Body of pancreas (tissue), 4 donors: Measurements from ENCODE around the gene E2F2. TPM values are rescaled to one million over a fixed set of nuclear protein-coding genes. Genes with fewer than 3 reads are reported as not detected.

Experiments
- ATAC-seq: fragments of 150-250 bp; one replicate; pipeline ENCODE4 v1.9.1; 2016
- DNase-seq, 4 donors: peaks; one replicate each; pipeline ENCODE4 v3.0.0-alpha.2; 2019
- H3K27ac ChIP-seq, 4 donors: fragments of 200-600 bp; sonication (generic); 1 replicate in 3 of 4; 2 replicates in 1 of 4; pipeline versions ENCODE4 v1.5.1 to v1.6.1; 2016 to 2019; ENCODE audit warnings: mild to moderate bottlenecking in 1 of 4, mixed read lengths in 1 of 4, moderate library complexity in 1 of 4
- H3K27me3 ChIP-seq, 2 donors: fragments of 200-600 bp; sonication (generic); one replicate each; pipeline ENCODE4 v1.6.0; 2016; ENCODE audit warnings: mild to moderate bottlenecking in 1 of 2
- H3K36me3 ChIP-seq, 2 donors: fragments of 200-600 bp; sonication (generic); replicated peaks in 1 of 2; 2 replicates each; pipeline ENCODE4 v1.5.1; 2016; ENCODE audit warnings: low read depth in 2 of 2; ENCODE audit not compliant: insufficient read depth in 1 of 2
- H3K4me1 ChIP-seq: fragments of 200-600 bp; sonication (generic); one replicate; pipeline ENCODE4 v1.6.0; 2016
- H3K4me3 ChIP-seq, 2 donors: fragments of 200-600 bp; sonication (generic); 1 replicate in 1 of 2; 2 replicates in 1 of 2; pipeline ENCODE4 v1.5.1; 2016 to 2019
- H3K9me3 ChIP-seq, 3 donors: fragments of 200-600 bp; sonication (generic); 1 replicate in 2 of 3; 2 replicates in 1 of 3; pipeline ENCODE4 v1.5.1; 2016
- POLR2A ChIP-seq, 3 donors: fragments of 450-650 bp; IDR thresholded peaks; one replicate each; pipeline ENCODE4 v1.6.1; 2016; ENCODE audit warnings: antibody characterized with exemption in 3 of 3, mild to moderate bottlenecking in 2 of 3
- WGBS, 2 donors: methylation state at CpG; one replicate each; pipeline ENCODE4 v1.1.5; 2017; 5-methylcytosine and 5-hydroxymethylcytosine counted together
- intact Hi-C: fragments of 100-400 bp; cut with DNase I; formaldehyde crosslinking; loops from one replicate; pipeline ENCODE4 v1.15.1; 2023
- total RNA-seq, 2 donors: library from RNA; depleted of rRNA; stranded (reverse); fragments of >200 nt; gene quantifications; one replicate each; pipeline ENCODE4 v1.1.0, GENCODE V29; 2016
- TF ChIP-seq, protein P1 (sequence below), 7 experiments: fragments of 450-650 bp in 4 of 7; fragments of 200-600 bp in 3 of 7; sonication (generic) in 3 of 7; IDR thresholded peaks; one replicate each; pipeline ENCODE4 v1.5.1; 2016 to 2019; ENCODE audit warnings: antibody characterized with exemption in 7 of 7

E2F2 gene
- total RNA-seq, 2 donors from 2014 or later: under 0.01 TPM; not detected in 1

DNA sequence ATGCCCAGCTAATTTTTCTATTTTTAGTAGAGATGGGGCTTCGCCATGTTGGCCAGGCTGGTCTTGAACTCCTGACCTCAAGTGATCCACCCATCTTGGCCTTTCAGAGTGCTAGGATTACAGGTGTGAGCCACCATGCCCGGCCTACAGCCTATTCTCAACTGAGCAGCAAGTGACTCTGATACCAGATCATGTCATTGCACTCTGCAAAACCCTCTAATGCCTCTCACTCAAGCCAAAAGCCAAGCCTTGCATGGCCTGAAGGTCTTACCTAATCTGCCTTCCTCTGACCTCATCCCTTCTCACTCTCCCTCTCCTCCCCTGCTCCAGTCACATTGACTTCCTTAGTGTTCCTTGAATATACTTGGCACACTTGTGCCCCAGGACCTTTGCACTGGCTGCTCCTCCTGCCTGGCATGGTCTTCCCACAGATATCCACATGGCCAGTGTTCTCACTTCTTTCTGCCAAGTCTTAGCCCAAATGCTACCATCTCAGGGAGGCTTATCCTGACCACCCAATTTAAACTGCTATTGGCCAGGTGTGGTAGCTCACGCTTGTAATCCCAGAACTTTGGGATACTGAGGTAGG is 38.8 kb downstream of the E2F2 start:
- H3K4me3 ChIP-seq: no peak overlapping the region
- peaks cover 5% of the 10 kb centered on the region for H3K4me1 ChIP-seq
- WGBS, 2 donors: 95 to 100% methylated on average over 1 to 3 of the region's 3 CpGs
- TF ChIP-seq POLR2A (IDR thresholded peaks at IDR 0.05): no peak
- TF ChIP-seq, protein P1, sequence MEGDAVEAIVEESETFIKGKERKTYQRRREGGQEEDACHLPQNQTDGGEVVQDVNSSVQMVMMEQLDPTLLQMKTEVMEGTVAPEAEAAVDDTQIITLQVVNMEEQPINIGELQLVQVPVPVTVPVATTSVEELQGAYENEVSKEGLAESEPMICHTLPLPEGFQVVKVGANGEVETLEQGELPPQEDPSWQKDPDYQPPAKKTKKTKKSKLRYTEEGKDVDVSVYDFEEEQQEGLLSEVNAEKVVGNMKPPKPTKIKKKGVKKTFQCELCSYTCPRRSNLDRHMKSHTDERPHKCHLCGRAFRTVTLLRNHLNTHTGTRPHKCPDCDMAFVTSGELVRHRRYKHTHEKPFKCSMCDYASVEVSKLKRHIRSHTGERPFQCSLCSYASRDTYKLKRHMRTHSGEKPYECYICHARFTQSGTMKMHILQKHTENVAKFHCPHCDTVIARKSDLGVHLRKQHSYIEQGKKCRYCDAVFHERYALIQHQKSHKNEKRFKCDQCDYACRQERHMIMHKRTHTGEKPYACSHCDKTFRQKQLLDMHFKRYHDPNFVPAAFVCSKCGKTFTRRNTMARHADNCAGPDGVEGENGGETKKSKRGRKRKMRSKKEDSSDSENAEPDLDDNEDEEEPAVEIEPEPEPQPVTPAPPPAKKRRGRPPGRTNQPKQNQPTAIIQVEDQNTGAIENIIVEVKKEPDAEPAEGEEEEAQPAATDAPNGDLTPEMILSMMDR (IDR thresholded peaks at IDR 0.05): no peak
- no peak for ATAC-seq
- H3K27me3 ChIP-seq: no peaks in the 10 kb centered on the region
- DNase-seq: no peak
- intact Hi-C loops: loop anchor here (5.0 kb wide), 1 partner anchor 45 kb away; no protein-coding TSS in a partner anchor
- H3K9me3 ChIP-seq: no peaks in the 10 kb centered on the region
- H3K36me3 ChIP-seq: no peaks in the 10 kb centered on the region
- no peak overlapping the region for H3K27ac ChIP-seq

DNA sequence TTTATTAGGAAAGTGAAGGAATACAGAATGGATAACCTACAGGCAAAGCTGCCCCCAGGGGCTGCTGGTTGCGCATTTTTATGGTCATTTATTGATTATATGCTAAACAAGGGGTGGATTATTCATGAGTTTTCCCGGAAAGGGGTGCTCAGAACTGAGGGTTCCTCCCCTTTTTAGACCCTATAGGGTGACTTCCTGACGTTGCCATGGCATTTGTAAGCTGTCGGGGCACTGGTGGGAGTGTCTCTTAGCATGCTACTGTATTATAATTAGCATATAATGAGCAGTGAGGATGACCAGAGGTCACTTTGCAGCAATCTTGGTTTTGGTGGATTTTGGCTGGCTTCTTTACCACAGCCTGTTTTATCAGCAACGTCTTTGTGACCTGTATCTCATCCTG is 41.2 kb downstream of the E2F2 start:
- Histone ChIP-seq H3K36me3 (no peaks in the 10 kb centered on the region), H3K4me1 (peaks cover 17% of the 10 kb centered on the region), H3K27me3 (no peaks in the 10 kb centered on the region), H3K9me3 (no peaks in the 10 kb centered on the region), H3K4me3 (no peak overlapping the region), H3K27ac (no peak overlapping the region)
- intact Hi-C loops: loop anchor here (5.0 kb wide), 1 partner anchor 47 kb away; no protein-coding TSS in a partner anchor
- ATAC-seq: no peak
- DNase-seq: no peak
- WGBS, 2 donors: 39 to 40% methylated on average over 5 of the region's 5 CpGs
- TF ChIP-seq, protein P1 (IDR thresholded peaks at IDR 0.05): no peak
- no peak for TF ChIP-seq POLR2A (IDR thresholded peaks at IDR 0.05)

DNA sequence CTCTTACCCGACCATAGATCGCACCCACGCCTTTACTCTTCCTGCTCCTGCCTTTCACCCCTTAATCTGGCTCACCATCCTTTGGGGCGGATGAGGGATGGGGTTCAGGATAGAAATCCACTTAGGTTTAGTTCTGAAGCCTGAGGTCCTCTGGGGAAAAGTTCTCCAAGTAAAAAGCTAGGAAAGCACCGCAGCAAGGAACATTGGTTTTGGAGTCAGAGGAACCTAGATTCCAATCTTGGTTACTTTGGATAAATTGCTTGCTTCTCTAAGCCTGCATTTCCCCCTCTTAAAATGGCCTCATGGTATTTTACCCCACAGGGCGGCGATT is 46.1 kb downstream of the E2F2 start:
- WGBS, 2 donors: 53 to 58% methylated on average over 7 of the region's 7 CpGs
- Histone ChIP-seq H3K4me3 (no peak overlapping the region), H3K9me3 (no peaks in the 10 kb centered on the region), H3K27ac (peak overlapping the region in 2 of 4 donors; percentile 74 to 89), H3K4me1 (peaks cover 51% of the 10 kb centered on the region), H3K36me3 (no peaks in the 10 kb centered on the region), H3K27me3 (no peaks in the 10 kb centered on the region)
- no peak for ATAC-seq
- intact Hi-C loops: no loop called here
- TF ChIP-seq, protein P1 (IDR thresholded peaks at IDR 0.05): no peak
- TF ChIP-seq POLR2A (IDR thresholded peaks at IDR 0.05): no peak
- DNase-seq: no peak

DNA sequence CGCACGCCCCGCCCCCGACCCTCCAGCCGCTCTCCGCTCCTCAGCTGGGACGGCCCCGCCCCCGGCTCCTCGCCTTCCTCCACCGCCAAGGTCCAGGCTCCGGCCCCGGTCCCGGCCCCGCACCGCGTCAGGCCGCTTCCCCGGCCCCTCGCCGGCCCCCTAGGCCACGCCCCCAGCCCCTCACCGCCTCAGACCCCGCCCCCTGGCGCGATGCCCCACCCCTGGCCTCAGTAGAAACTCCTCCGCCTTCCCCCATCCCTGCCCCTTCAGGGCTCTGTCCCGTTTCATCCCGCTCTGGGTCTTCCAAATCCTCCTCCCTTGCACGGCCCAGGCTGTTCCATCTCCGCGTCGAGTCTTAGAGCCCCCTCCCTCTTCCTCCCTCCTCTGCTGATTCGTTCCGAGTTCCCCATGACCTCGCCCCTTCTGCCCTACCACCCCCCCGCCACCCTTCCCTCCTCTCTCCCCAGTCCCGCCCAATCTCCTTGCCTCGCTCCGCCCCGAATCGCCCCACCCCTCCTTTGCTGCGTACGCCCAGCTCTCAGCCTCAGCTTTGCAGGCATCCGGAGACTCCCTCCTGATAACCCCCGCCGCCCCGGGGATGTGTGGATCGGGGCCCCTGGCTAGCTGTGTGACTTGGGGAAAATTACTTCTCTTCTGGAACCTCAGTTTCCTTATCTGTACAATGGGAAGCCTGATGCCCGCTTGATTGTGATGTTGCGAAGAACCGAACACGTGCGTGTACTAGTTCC is 46.6 kb downstream of the E2F2 start:
- Histone ChIP-seq H3K9me3 (no peaks in the 10 kb centered on the region), H3K4me3 (peak overlapping the region; percentile 87 to 90), H3K27ac (peak overlapping the region; percentile 74 to 93 (median 84)), H3K4me1 (peaks cover 52% of the 10 kb centered on the region), H3K27me3 (no peaks in the 10 kb centered on the region), H3K36me3 (no peaks in the 10 kb centered on the region)
- peak; percentile 91 to 93 (median 92) for DNase-seq
- TF ChIP-seq, protein P1 (IDR thresholded peaks at IDR 0.05): no peak
- peak in 2 of 3 donors; percentile 29 to 33 for TF ChIP-seq POLR2A (IDR thresholded peaks at IDR 0.05)
- intact Hi-C loops: no loop called here
- WGBS, 2 donors: 8% methylated on average over 28 to 29 of the region's 54 CpGs
- ATAC-seq: peak; percentile 87
